Left ventricle myocardium inferior (tissue), 1 donor: Measurements from ENCODE around the gene DARS1. TPM values are rescaled to one million over a fixed set of nuclear protein-coding genes. Genes with fewer than 3 reads are reported as not detected.

Source experiments
- DNase-seq: peaks from one replicate; pipeline ENCODE4 v3.0.0-alpha.2; 2020
- H3K27ac ChIP-seq: fragments of 200-600 bp; replicated peaks from 2 replicates; pipeline ENCODE4 v1.8.0; 2021
- H3K27me3 ChIP-seq: fragments of 200-600 bp; 2 replicates; pipeline ENCODE4 v1.8.0; 2021; ENCODE audit warnings: low read depth
- H3K36me3 ChIP-seq: fragments of 200-600 bp; 2 replicates; pipeline ENCODE4 v1.8.0; 2021
- H3K4me1 ChIP-seq: fragments of 200-600 bp; 2 replicates; pipeline ENCODE4 v1.8.0; 2021
- H3K4me3 ChIP-seq: fragments of 200-600 bp; 2 replicates; pipeline ENCODE4 v1.8.0; 2021; ENCODE audit warnings: mild to moderate bottlenecking, moderate library complexity
- H3K9me3 ChIP-seq: fragments of 200-600 bp; replicated peaks from 2 replicates; pipeline ENCODE4 v1.8.0; 2021
- intact Hi-C: fragments of 100-400 bp; cut with micrococcal nuclease; formaldehyde crosslinking; loops from one replicate; pipeline ENCODE4 v1.11.0; 2022
- total RNA-seq: library from RNA; stranded (reverse); fragmentation: NEBNext Ultra II Directional; extraction: Animal tissue kit (Norgen Biotek cat#: 25700); gene quantifications from one replicate; pipeline ENCODE4 v1.2.1, GENCODE V29; 2021
- TF ChIP-seq, protein P1 (sequence below): fragments of 200-600 bp; IDR thresholded peaks from 2 replicates; pipeline ENCODE4 v1.8.0; 2021; ENCODE audit warnings: antibody characterized with exemption, mild to moderate bottlenecking, borderline replicate concordance
- donor health status: DM: no; HTN: yes; CAD: no; lungs with severe emphysema.

Gene DARS1
- total RNA-seq, 1 donor from 2014 or later = 56.3 TPM

DNA sequence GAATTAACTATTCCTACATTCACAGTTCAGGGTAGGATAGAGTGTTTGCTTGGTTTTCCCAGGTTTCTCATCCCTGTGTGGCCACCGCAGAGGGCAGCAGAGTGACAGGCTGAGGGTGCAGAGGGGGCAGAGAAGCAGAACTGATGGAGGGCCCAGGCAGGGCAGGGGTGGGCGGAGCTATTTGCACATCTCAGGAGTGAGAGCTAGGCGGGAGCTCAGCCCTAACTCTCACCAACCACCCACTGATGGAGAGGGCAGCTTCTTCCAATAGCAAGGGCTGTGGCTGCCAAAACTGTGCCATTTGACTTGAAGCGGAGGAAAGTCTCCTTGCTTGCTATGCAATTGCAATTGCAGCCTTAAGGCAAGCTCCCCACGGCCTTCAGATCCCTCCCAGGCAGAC lies 12.0 kb upstream of the DARS1 start:
- TF ChIP-seq, protein P1, sequence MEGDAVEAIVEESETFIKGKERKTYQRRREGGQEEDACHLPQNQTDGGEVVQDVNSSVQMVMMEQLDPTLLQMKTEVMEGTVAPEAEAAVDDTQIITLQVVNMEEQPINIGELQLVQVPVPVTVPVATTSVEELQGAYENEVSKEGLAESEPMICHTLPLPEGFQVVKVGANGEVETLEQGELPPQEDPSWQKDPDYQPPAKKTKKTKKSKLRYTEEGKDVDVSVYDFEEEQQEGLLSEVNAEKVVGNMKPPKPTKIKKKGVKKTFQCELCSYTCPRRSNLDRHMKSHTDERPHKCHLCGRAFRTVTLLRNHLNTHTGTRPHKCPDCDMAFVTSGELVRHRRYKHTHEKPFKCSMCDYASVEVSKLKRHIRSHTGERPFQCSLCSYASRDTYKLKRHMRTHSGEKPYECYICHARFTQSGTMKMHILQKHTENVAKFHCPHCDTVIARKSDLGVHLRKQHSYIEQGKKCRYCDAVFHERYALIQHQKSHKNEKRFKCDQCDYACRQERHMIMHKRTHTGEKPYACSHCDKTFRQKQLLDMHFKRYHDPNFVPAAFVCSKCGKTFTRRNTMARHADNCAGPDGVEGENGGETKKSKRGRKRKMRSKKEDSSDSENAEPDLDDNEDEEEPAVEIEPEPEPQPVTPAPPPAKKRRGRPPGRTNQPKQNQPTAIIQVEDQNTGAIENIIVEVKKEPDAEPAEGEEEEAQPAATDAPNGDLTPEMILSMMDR = no peak
- no peak for DNase-seq
- no peak overlapping the region for H3K27ac ChIP-seq
- no peaks in the 10 kb centered on the region for H3K9me3 ChIP-seq
- intact Hi-C loops = no loop called here
- no peaks in the 10 kb centered on the region for H3K36me3 ChIP-seq
- peaks cover 13% of the 10 kb centered on the region for H3K4me1 ChIP-seq
- no peak overlapping the region for H3K4me3 ChIP-seq
- H3K27me3 ChIP-seq = no peaks in the 10 kb centered on the region

DNA sequence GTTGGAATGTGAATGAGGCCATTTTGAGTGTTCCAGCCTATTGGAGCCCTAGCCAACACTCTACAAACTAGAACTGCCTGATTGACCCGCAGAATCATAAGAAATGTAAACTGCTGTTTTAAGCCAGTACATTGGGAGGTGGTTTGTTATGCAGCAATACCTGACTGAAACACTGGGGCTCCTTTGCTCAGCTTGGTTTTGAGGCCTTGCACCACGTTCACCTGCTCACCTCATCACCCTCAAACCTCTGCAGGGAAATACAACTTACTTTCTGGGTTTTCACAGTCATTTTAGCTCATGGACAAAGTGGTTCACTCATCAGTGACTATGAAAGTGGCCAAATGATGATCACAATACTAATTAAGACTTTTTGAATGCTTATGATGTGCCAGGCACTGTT lies 10.9 kb upstream of the DARS1 start:
- intact Hi-C loops = no loop called here
- Histone ChIP-seq H3K9me3 (no peaks in the 10 kb centered on the region), H3K4me3 (no peak overlapping the region), H3K27me3 (no peaks in the 10 kb centered on the region), H3K4me1 (peaks cover 13% of the 10 kb centered on the region), H3K36me3 (no peaks in the 10 kb centered on the region), H3K27ac (no peak overlapping the region)
- TF ChIP-seq, protein P1 = no peak
- DNase-seq = no peak

DNA sequence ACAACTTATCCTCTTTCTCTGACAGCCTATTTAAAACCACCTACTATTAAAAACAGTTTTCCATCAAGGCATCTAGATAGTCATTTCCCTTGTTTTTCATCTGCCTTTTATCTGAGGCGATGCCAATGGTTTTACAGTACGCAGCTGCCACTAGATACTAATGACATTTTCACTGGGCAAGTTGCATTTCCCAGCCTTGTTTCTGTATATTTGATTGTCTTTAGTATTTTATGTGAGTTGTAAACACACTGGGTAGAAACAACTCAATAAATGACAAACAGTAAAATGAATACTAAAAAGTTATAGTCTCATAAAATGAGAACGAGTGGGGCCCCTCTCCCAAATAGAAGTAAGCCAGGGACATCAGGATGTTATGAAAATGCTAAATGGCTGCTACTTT lies 8.9 kb upstream of the DARS1 start:
- Histone ChIP-seq H3K9me3 (no peaks in the 10 kb centered on the region), H3K36me3 (no peaks in the 10 kb centered on the region), H3K4me3 (no peak overlapping the region), H3K27ac (no peak overlapping the region), H3K4me1 (no peaks in the 10 kb centered on the region), H3K27me3 (no peaks in the 10 kb centered on the region)
- DNase-seq = no peak
- TF ChIP-seq, protein P1 = no peak
- intact Hi-C loops = no loop called here

DNA sequence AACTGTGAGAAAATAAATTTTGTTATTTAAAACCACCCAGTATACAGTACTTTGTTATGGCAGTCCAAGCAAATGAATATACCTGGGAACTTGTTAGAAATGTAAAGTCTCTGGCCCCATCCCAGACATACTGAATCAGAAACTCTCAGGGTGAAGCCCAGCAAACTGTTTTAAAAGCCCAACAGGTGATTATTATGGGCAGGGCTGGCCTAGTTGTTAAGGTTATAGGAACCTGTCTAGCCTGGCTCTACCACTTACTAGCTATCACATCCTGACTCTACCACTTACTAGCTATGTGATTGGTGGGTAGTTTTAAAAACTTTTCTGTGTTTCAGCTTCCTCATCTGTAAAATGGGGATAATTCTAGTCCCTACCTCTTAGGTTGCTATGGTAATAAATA lies 8.0 kb upstream of the DARS1 start:
- no peaks in the 10 kb centered on the region for H3K4me1 ChIP-seq
- no peaks in the 10 kb centered on the region for H3K9me3 ChIP-seq
- H3K27me3 ChIP-seq = no peaks in the 10 kb centered on the region
- intact Hi-C loops = no loop called here
- no peak overlapping the region for H3K27ac ChIP-seq
- DNase-seq = no peak
- H3K4me3 ChIP-seq = no peak overlapping the region
- TF ChIP-seq, protein P1 = no peak
- no peaks in the 10 kb centered on the region for H3K36me3 ChIP-seq

DNA sequence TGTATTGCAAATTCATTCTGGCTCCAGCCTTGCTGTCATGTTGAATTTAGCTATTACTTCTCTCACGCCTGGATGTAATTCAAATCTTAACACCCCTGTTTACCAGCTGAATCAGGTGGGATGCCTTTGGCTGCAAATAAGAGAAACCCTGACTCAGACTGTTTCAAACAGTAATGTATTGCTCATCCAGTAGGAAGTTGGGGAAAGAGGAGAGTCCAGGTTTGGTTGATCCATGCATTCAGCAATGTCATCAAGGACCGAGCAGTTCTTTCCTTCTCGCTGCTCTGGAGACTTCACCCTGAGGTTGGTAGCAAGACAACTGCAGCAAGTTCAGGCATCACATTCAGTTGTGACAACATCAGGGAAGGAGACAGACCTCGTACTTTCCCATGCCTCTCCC lies 6.4 kb upstream of the DARS1 start:
- H3K27ac ChIP-seq = no peak overlapping the region
- H3K36me3 ChIP-seq = no peaks in the 10 kb centered on the region
- H3K9me3 ChIP-seq = no peaks in the 10 kb centered on the region
- no peak overlapping the region for H3K4me3 ChIP-seq
- no peak for DNase-seq
- TF ChIP-seq, protein P1 = no peak
- intact Hi-C loops = no loop called here
- H3K4me1 ChIP-seq = no peaks in the 10 kb centered on the region
- H3K27me3 ChIP-seq = no peaks in the 10 kb centered on the region

DNA sequence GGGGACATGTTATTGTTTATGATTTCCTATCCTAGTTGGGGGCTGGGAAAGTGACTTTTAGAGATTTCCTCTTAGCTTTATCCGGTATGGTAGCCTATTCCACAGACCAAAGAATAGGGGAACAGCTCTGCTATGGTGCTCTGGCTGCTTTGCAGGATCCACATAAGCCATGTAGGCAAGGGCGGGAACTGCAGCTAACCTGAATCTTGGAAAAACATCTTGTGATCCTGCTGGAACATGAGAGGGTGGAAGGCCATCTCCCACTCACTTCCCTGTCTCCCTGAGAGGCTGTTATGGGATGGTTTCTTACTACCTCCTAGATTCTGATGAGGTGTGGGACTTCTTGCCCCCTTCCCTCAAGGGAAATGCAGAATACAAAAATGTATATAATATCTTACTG lies 2.0 kb upstream of the DARS1 start:
- no peak overlapping the region for H3K4me3 ChIP-seq
- H3K27ac ChIP-seq = peak overlapping the region; percentile 61
- no peaks in the 10 kb centered on the region for H3K27me3 ChIP-seq
- intact Hi-C loops = no loop called here
- TF ChIP-seq, protein P1 = no peak
- peaks cover 6% of the 10 kb centered on the region for H3K36me3 ChIP-seq
- H3K4me1 ChIP-seq = peaks cover 35% of the 10 kb centered on the region
- DNase-seq = no peak
- no peaks in the 10 kb centered on the region for H3K9me3 ChIP-seq
